B cell (primary cell): ENCODE results near the gene HTRA3. TPM values are rescaled to one million over a fixed set of nuclear protein-coding genes. Genes with fewer than 3 reads are reported as not detected.
A peak's percentile ranks its signal among the peaks of the same experiment; 100 is the strongest.

ENCODE experiments used
- ATAC-seq: fragments of 200-7000 bp; cut with Tn5 transposase; one replicate; pipeline ENCODE4 v1.10.0; 2021; ENCODE audit warnings: low read depth, mild to moderate bottlenecking, moderate number of reproducible peaks, moderate library complexity
- CTCF ChIA-PET: fragments of 350-600 bp; sonication (Branson Sonifier 250); formaldehyde crosslinking; loops from one replicate; lab custom pipeline; 2021; ENCODE audit warnings: antibody characterized with exemption, inconsistent platforms; lab: Charles Lee
- POLR2A ChIA-PET: fragments of 350-600 bp; sonication (Branson Sonifier 250); formaldehyde crosslinking; loops from one replicate; lab custom pipeline; 2021; ENCODE audit warnings: antibody characterized with exemption; lab: Charles Lee
- DNase-seq: peaks from one replicate; pipeline ENCODE4 v3.0.0; 2013
- H2AFZ ChIP-seq: 2 replicates; pipeline ENCODE4 v1.6.1; 2012; ENCODE audit warnings: mild to moderate bottlenecking, low read depth, low read length; ENCODE audit not compliant: insufficient read depth, poor library complexity, severe bottlenecking
- H3K27ac ChIP-seq, 2 donors: 1 replicate in 1 of 2; 2 replicates in 1 of 2; pipeline ENCODE4 v1.5.1; 2012 to 2013; ENCODE audit warnings: low read length in 2 of 2, mild to moderate bottlenecking in 2 of 2, moderate library complexity in 1 of 2
- H3K27me3 ChIP-seq, 4 experiments: fragments of 200-600 bp in 1 of 4; sonication (generic) in 1 of 4; replicated peaks in 1 of 4; 1 replicate in 2 of 4; 2 replicates in 2 of 4; pipeline versions ENCODE4 v1.6.1 to v1.7.0; 2013 to 2016; ENCODE audit warnings: low read length in 3 of 4, mild to moderate bottlenecking in 2 of 4, mixed read lengths in 1 of 4, moderate library complexity in 1 of 4; ENCODE audit not compliant: insufficient read depth in 4 of 4, control insufficient read depth in 3 of 4; ENCODE audit errors: control extremely low read depth in 1 of 4
- H3K36me3 ChIP-seq, 2 experiments: replicated peaks in 1 of 2; 1 replicate in 1 of 2; 2 replicates in 1 of 2; pipeline versions ENCODE4 v1.6.1 to v1.7.1; 2013; ENCODE audit warnings: low read length in 1 of 2; ENCODE audit not compliant: insufficient read depth in 2 of 2, control insufficient read depth in 1 of 2; ENCODE audit errors: control extremely low read depth in 1 of 2, extremely low read depth in 1 of 2
- H3K4me1 ChIP-seq, 2 donors: fragments of 200-600 bp in 1 of 2; sonication (generic) in 1 of 2; 1 replicate in 1 of 2; 2 replicates in 1 of 2; pipeline versions ENCODE4 v1.5.1 to v1.6.1; 2013 to 2017; ENCODE audit warnings: low read length in 2 of 2; ENCODE audit not compliant: control insufficient read depth in 2 of 2, insufficient read depth in 2 of 2
- H3K4me2 ChIP-seq: replicated peaks from 2 replicates; pipeline ENCODE3; 2012; ENCODE audit warnings: mild to moderate bottlenecking, low read depth, low read length; ENCODE audit not compliant: poor library complexity, severe bottlenecking
- H3K4me3 ChIP-seq, 5 experiments: fragments of 200-600 bp in 1 of 5; sonication (generic) in 1 of 5; 1 replicate in 3 of 5; 2 replicates in 2 of 5; pipeline versions ENCODE4 v1.5.1 to v1.7.0; 2011 to 2016; ENCODE audit warnings: low read length in 4 of 5, mild to moderate bottlenecking in 4 of 5, low read depth in 2 of 5, control low read depth in 1 of 5, moderate library complexity in 1 of 5; ENCODE audit not compliant: insufficient read depth in 1 of 5; ENCODE audit errors: control extremely low read depth in 1 of 5, extremely low read depth in 1 of 5
- H3K79me2 ChIP-seq: fragments of 200-600 bp; sonication (generic); one replicate; pipeline ENCODE4 v1.6.0; 2016; ENCODE audit warnings: low read length; ENCODE audit not compliant: control insufficient read depth, insufficient read depth
- H3K9ac ChIP-seq: fragments of 200-600 bp; sonication (generic); 2 replicates; pipeline ENCODE4 v1.6.1; 2017; ENCODE audit warnings: mild to moderate bottlenecking, low read length, moderate library complexity
- H3K9me3 ChIP-seq, 3 donors: one replicate each; pipeline versions ENCODE4 v1.6.1 to v1.7.1; 2013; ENCODE audit warnings: low read length in 2 of 3; ENCODE audit not compliant: control insufficient read depth in 2 of 3, insufficient read depth in 1 of 3; ENCODE audit errors: control extremely low read depth in 1 of 3
- H4K20me1 ChIP-seq: 2 replicates; pipeline ENCODE4 v1.6.0; 2012; ENCODE audit warnings: mild to moderate bottlenecking, low read length; ENCODE audit not compliant: insufficient read depth, control insufficient read depth, poor library complexity, severe bottlenecking
- H3K27ac Mint-ChIP-seq: one replicate; pipeline ENCODE4 v1.8.0; 2021; ENCODE audit warnings: mixed read lengths
- H3K27me3 Mint-ChIP-seq: one replicate; pipeline ENCODE4 v1.8.0; 2021; ENCODE audit warnings: mixed read lengths
- H3K4me1 Mint-ChIP-seq: one replicate; pipeline ENCODE4 v1.8.0; 2021; ENCODE audit warnings: mixed read lengths
- H3K4me3 Mint-ChIP-seq: one replicate; pipeline ENCODE4 v1.8.0; 2021; ENCODE audit warnings: mixed read lengths
- H3K9me3 Mint-ChIP-seq: one replicate; pipeline ENCODE4 v1.8.0; 2022; ENCODE audit warnings: mixed read lengths; ENCODE audit not compliant: insufficient read depth
- EZH2 ChIP-seq: IDR thresholded peaks from 2 replicates; pipeline ENCODE4 v1.6.1; 2012; ENCODE audit warnings: borderline replicate concordance, low read depth, mild to moderate bottlenecking, moderate library complexity, low read length; ENCODE audit not compliant: insufficient read depth, poor library complexity, severe bottlenecking
- WGBS: methylation state at CpG from one replicate; pipeline ENCODE4 v1.1.5; 2013; ENCODE audit warnings: missing lambda C conversion rate; ENCODE audit not compliant: insufficient coverage; 5-methylcytosine and 5-hydroxymethylcytosine counted together
- intact Hi-C: fragments of 100-400 bp; cut with micrococcal nuclease; formaldehyde crosslinking; loops from one replicate; pipeline ENCODE4 v1.10.0; 2022
- polyA plus RNA-seq: library from polyadenylated mRNA; depleted of rRNA; stranded (reverse); fragments of >200 nt; gene quantifications from 2 replicates; pipeline ENCODE4 v1.2.3, GENCODE V29; 2012
- total RNA-seq, 2 donors: library from RNA; stranded (reverse); fragments of 120-200 nt in 1 of 2; gene quantifications; 1 replicate in 1 of 2; 2 replicates in 1 of 2; pipeline versions ENCODE4 v1.2.3 to v1.2.4, GENCODE V29; 2013 to 2022
- TF ChIP-seq, protein P1 (sequence below): fragments of 200-600 bp; IDR thresholded peaks from one replicate; pipeline ENCODE4 v1.8.0; 2022; ENCODE audit warnings: antibody characterized with exemption, mild to moderate bottlenecking

Gene HTRA3
- total and polyA plus RNA-seq, 2 donors (not counting 1 experiment from before 2014, with no cell fraction given), result not detected

DNA sequence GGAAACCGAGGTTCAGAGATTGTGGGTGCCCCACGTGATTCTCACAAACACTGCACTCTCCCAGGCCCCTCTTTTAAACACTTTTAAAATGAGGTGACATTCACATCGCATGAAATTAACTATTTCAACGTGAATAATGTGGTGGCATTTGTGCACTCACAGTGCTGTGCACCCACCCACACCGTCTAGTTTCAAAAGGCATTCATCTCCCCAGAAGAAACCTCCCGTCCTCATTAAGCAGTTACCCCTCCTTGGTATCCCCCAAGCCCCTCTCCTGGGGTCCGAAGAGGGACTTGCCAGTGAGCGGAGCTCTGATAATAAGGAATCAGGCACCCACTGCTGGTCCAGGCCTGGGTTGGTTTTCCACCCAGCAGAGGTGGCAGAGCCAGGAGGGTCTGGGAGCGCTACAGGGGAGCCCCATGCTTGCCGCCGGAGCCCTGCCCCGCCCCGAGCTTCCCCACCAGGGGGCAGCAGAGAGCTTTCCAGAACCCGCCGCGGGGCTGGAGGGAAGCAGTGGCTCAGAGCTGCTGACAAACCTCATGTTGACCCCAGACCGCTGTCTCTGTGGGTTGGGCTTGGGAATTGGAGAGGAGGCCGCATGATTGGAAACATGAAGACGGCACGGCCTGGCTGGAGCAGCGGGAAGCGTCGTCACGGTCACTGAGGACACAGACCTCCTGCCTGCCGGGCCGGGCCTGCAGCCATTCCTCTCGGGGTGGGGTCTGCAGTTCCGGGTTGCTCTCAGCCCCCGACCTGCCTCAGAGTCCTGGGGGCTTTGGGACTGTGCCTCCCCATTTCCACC lies 27.5 kb upstream of the HTRA3 start:
- H3K9ac ChIP-seq, result no peak overlapping the region
- H3K4me2 ChIP-seq, result no peak overlapping the region
- H2AFZ ChIP-seq, result no peak overlapping the region

More for the DNA sequence above, 27.5 kb upstream of the HTRA3 start:
- H3K27me3 ChIP-seq, result no peaks in the 10 kb centered on the region
- H3K4me3 Mint-ChIP-seq, result no peak overlapping the region
- H3K79me2 ChIP-seq, result no peaks in the 10 kb centered on the region
- H3K27me3 Mint-ChIP-seq, result no peaks in the 10 kb centered on the region
- intact Hi-C loops, result loop anchor here (1.0 to 2.0 kb wide), 3 partner anchors 41 to 161 kb away; no protein-coding TSS in a partner anchor
- 48% methylated on average over 24 of the region's 29 CpGs for WGBS
- H3K27ac Mint-ChIP-seq, result no peak overlapping the region
- H3K9me3 Mint-ChIP-seq, result no peaks in the 10 kb centered on the region
- H3K4me1 ChIP-seq, result peaks cover 0 to 27% of the 10 kb centered on the region in 2 donors
- ChIA-PET CTCF (interaction anchor here (0.6 to 3.5 kb wide), 24 partner anchors 9 to 438 kb away, joined by 3 to 35 read pairs (median 4); partner anchors contain the start of genes ABLIM2 and SH3TC1), POLR2A (interaction anchor here (1.0 to 1.3 kb wide), 2 partner anchors 14 to 41 kb away, joined by 4 read pairs; no protein-coding TSS in a partner anchor)
- TF ChIP-seq, protein P1, sequence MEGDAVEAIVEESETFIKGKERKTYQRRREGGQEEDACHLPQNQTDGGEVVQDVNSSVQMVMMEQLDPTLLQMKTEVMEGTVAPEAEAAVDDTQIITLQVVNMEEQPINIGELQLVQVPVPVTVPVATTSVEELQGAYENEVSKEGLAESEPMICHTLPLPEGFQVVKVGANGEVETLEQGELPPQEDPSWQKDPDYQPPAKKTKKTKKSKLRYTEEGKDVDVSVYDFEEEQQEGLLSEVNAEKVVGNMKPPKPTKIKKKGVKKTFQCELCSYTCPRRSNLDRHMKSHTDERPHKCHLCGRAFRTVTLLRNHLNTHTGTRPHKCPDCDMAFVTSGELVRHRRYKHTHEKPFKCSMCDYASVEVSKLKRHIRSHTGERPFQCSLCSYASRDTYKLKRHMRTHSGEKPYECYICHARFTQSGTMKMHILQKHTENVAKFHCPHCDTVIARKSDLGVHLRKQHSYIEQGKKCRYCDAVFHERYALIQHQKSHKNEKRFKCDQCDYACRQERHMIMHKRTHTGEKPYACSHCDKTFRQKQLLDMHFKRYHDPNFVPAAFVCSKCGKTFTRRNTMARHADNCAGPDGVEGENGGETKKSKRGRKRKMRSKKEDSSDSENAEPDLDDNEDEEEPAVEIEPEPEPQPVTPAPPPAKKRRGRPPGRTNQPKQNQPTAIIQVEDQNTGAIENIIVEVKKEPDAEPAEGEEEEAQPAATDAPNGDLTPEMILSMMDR, result peak; percentile 95
- TF ChIP-seq EZH2, result no peak
- H3K4me3 ChIP-seq, result no peak overlapping the region
- no peak overlapping the region for H3K27ac ChIP-seq
- H3K4me1 Mint-ChIP-seq, result peaks cover 24% of the 10 kb centered on the region
- peaks cover under 1 to 45% of the 10 kb centered on the region in 2 experiments for H3K36me3 ChIP-seq
- H4K20me1 ChIP-seq, result peaks cover 48% of the 10 kb centered on the region
- peaks cover 0 to 7% (median 0%) of the 10 kb centered on the region in 3 donors for H3K9me3 ChIP-seq
- peak; percentile 79 for DNase-seq
- ATAC-seq, result peak; percentile 62
